GM18519 (cell line): ENCODE data around the gene MTFP1.

ENCODE experiments used
- ATAC-seq: cut with Tn5 transposase; IDR thresholded peaks from one replicate; pipeline ENCODE4 v1.9.1; 2021; ENCODE audit warnings: mild to moderate bottlenecking, moderate library complexity; ENCODE audit not compliant: unreplicated experiment, low FRiP score

Gene MTFP1

GRCh38 chr22:30424534-30425326 is 838 bp upstream of the MTFP1 start:
- ATAC-seq = no peak

GRCh38 chr22:30425327-30425615 is 297 bp upstream of the MTFP1 start:
- no peak for ATAC-seq

GRCh38 chr22:30426388-30427353 is 1.1 kb downstream of the MTFP1 start:
- no peak for ATAC-seq

GRCh38 chr22:30427871-30428270 is 2.3 kb downstream of the MTFP1 start:
- no peak for ATAC-seq

- ATAC-seq = no peak
These were observed 4.3 kb downstream of the MTFP1 start for GRCh38 chr22:30429887-30430286.

GRCh38 chr22:30430933-30431332 is 5.4 kb downstream of the MTFP1 start:
- ATAC-seq = no peak

- no peak for ATAC-seq
These were observed 6.5 kb downstream of the MTFP1 start for GRCh38 chr22:30432096-30432495.

GRCh38 chr22:30432520-30432919 is 7.0 kb downstream of the MTFP1 start:
- no peak for ATAC-seq

- no peak for ATAC-seq
These were observed 7.7 kb downstream of the MTFP1 start for GRCh38 chr22:30433227-30433626.

- ATAC-seq = no peak
These were observed 8.2 kb downstream of the MTFP1 start for GRCh38 chr22:30433773-30434172.

GRCh38 chr22:30434843-30435242 is 9.3 kb downstream of the MTFP1 start:
- ATAC-seq = no peak

- ATAC-seq = no peak
These were observed 10.1 kb downstream of the MTFP1 start for GRCh38 chr22:30435674-30436126.

GRCh38 chr22:30436196-30436595 is 10.6 kb downstream of the MTFP1 start:
- no peak for ATAC-seq

GRCh38 chr22:30438559-30438958 is 13.0 kb downstream of the MTFP1 start:
- no peak for ATAC-seq

- no peak for ATAC-seq
These were observed 13.7 kb downstream of the MTFP1 start for GRCh38 chr22:30439226-30439625.

GRCh38 chr22:30439836-30440235 is 14.3 kb downstream of the MTFP1 start:
- no peak for ATAC-seq

- ATAC-seq = no peak
These were observed 15.5 kb downstream of the MTFP1 start for GRCh38 chr22:30441088-30441487.

GRCh38 chr22:30444632-30445437 is 19.3 kb downstream of the MTFP1 start:
- ATAC-seq = no peak

- ATAC-seq = no peak
These were observed 20.0 kb downstream of the MTFP1 start for GRCh38 chr22:30445438-30446145.

- ATAC-seq = no peak
These were observed 22.1 kb downstream of the MTFP1 start for GRCh38 chr22:30447656-30448055.
